Right atrium auricular region (tissue), 2 donors: ENCODE results near the gene BBX. TPM values are rescaled to one million over a fixed set of nuclear protein-coding genes. Genes with fewer than 3 reads are reported as not detected.

Experiments used
- DNase-seq: peaks from one replicate; pipeline ENCODE4 v3.0.0-alpha.2; 2019; ENCODE audit warnings: low spot score
- H3K27ac ChIP-seq, 2 donors: fragments of 200-600 bp; sonication (generic); 1 replicate in 1 of 2; 2 replicates in 1 of 2; pipeline ENCODE4 v1.5.1; 2016 to 2019
- H3K27me3 ChIP-seq, 2 donors: fragments of 200-600 bp; sonication (generic); one replicate each; pipeline versions ENCODE4 v1.5.1 to v1.6.0; 2017 to 2019
- H3K36me3 ChIP-seq: fragments of 200-600 bp; sonication (generic); one replicate; pipeline ENCODE4 v1.5.1; 2016
- H3K4me1 ChIP-seq, 2 donors: fragments of 200-600 bp; sonication (generic); one replicate each; pipeline versions ENCODE4 v1.5.1 to v1.6.0; 2017 to 2019
- H3K4me3 ChIP-seq, 2 donors: fragments of 200-600 bp; sonication (generic); 1 replicate in 1 of 2; 2 replicates in 1 of 2; pipeline ENCODE4 v1.5.1; 2017 to 2019; ENCODE audit warnings: mild to moderate bottlenecking in 1 of 2, moderate library complexity in 1 of 2
- H3K9me3 ChIP-seq, 2 donors: fragments of 200-600 bp; sonication (generic); one replicate each; pipeline ENCODE4 v1.5.1; 2019
- CTCF ChIP-seq, 2 donors: fragments of 200-600 bp; sonication (generic); IDR thresholded peaks; one replicate each; pipeline ENCODE4 v1.5.1; 2019; ENCODE audit warnings: antibody characterized with exemption in 2 of 2
- total RNA-seq, 2 donors: library from RNA; depleted of rRNA; stranded (reverse); fragments of >200 nt; gene quantifications; one replicate each; pipeline ENCODE4 v1.1.0, GENCODE V29; 2016

BBX gene
- total RNA-seq, 2 donors from 2014 or later: 33.8 to 57.2 TPM

- no peaks in the 10 kb centered on the region for H3K9me3 ChIP-seq
- no peak overlapping the region for H3K4me3 ChIP-seq
- no peaks in the 10 kb centered on the region for H3K27me3 ChIP-seq
- TF ChIP-seq CTCF (IDR thresholded peaks at IDR 0.05): no peak
- H3K4me1 ChIP-seq: no peaks in the 10 kb centered on the region
- no peak overlapping the region for H3K27ac ChIP-seq
- no peaks in the 10 kb centered on the region for H3K36me3 ChIP-seq
- DNase-seq: no peak
Observed at GRCh38 chr3:107590786-107591185, 68.0 kb downstream of the BBX start.

DNA sequence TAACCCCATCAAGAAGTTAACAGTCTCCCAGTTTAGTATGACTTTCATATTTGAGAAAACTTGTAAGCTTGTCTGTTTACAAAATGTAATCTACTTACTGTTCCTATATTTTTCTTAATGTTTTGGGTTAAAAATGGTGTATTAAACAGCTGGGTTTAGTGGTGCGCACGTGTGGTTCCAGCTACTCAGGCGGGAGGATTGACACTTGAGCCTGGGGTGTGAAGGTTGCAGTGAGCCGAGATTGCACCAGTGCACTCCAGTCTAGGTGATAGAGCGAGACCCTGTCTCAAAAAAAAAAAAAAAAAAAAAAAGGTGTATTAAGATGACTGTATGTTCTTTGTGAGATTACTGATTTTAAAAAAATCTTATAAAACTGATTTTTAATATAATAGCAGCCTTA lies 69.3 kb downstream of the BBX start:
- Histone ChIP-seq H3K27ac (no peak overlapping the region), H3K9me3 (no peaks in the 10 kb centered on the region), H3K4me3 (no peak overlapping the region), H3K4me1 (no peaks in the 10 kb centered on the region), H3K36me3 (no peaks in the 10 kb centered on the region), H3K27me3 (no peaks in the 10 kb centered on the region)
- no peak for DNase-seq
- TF ChIP-seq CTCF (IDR thresholded peaks at IDR 0.05): no peak

GRCh38 chr3:107594870-107595269 lies 72.1 kb downstream of the BBX start:
- Histone ChIP-seq H3K9me3 (no peaks in the 10 kb centered on the region), H3K27ac (no peak overlapping the region), H3K27me3 (no peaks in the 10 kb centered on the region), H3K4me1 (peaks cover 0 to 13% of the 10 kb centered on the region in 2 donors), H3K4me3 (no peak overlapping the region), H3K36me3 (no peaks in the 10 kb centered on the region)
- no peak for DNase-seq
- no peak for TF ChIP-seq CTCF (IDR thresholded peaks at IDR 0.05)

DNA sequence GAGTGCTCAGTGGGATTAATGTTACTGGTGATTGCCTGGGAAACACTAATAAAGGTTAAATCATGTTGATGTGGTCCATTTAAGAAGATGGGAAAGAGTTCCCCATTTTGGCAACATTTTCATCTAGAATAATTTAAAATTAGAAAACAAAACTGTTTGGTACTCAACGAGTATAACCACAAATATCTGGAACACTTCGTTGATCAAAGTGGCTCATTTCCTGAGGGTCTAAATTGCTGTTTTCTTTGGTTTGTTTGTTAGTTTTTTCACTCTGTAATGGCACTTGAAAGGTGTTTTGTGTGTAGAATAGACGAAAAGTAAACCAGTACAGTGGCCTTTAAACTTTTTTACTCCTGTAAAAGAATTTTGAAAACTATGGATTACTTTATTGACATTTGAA lies 73.9 kb downstream of the BBX start:
- no peak for DNase-seq
- TF ChIP-seq CTCF (IDR thresholded peaks at IDR 0.05): no peak
- no peaks in the 10 kb centered on the region for H3K9me3 ChIP-seq

GRCh38 chr3:107598926-107599771 lies 76.4 kb downstream of the BBX start:
- Histone ChIP-seq H3K4me3 (peak overlapping the region; percentile 27 to 42), H3K27me3 (no peaks in the 10 kb centered on the region), H3K4me1 (peaks cover 0 to 36% of the 10 kb centered on the region in 2 donors), H3K9me3 (peaks cover 0 to 3% of the 10 kb centered on the region in 2 donors), H3K27ac (peak overlapping the region; percentile 85 to 87), H3K36me3 (no peaks in the 10 kb centered on the region)
- TF ChIP-seq CTCF (IDR thresholded peaks at IDR 0.05): no peak
- DNase-seq: no peak

More for the DNA sequence above, 73.9 kb downstream of the BBX start:
- Histone ChIP-seq H3K4me1 (peaks cover 0 to 25% of the 10 kb centered on the region in 2 donors), H3K27ac (no peak overlapping the region), H3K36me3 (no peaks in the 10 kb centered on the region), H3K27me3 (no peaks in the 10 kb centered on the region), H3K4me3 (no peak overlapping the region)
